Peyer's patch (tissue), 4 donors: ENCODE results near the gene DNAH2. TPM values are rescaled to one million over a fixed set of nuclear protein-coding genes. Genes with fewer than 3 reads are reported as not detected.

Experiments used
- DNase-seq, 3 donors: peaks; one replicate each; pipeline ENCODE4 v3.0.0-alpha.2; 2017 to 2019
- H3K27ac ChIP-seq, 4 donors: fragments of 200-600 bp; sonication (generic); one replicate each; pipeline ENCODE4 v1.5.1; 2016 to 2019
- H3K27me3 ChIP-seq, 2 donors: fragments of 200-600 bp; sonication (generic); one replicate each; pipeline ENCODE4 v1.5.1; 2019
- H3K36me3 ChIP-seq, 3 donors: fragments of 200-600 bp; sonication (generic); one replicate each; pipeline ENCODE4 v1.5.1; 2016 to 2019
- H3K4me1 ChIP-seq, 4 donors: fragments of 200-600 bp; sonication (generic); one replicate each; pipeline ENCODE4 v1.5.1; 2016 to 2019
- H3K4me3 ChIP-seq, 4 donors: fragments of 200-600 bp; sonication (generic); 1 replicate in 3 of 4; 2 replicates in 1 of 4; pipeline ENCODE4 v1.5.1; 2016 to 2019; ENCODE audit warnings: mild to moderate bottlenecking in 1 of 4
- H3K9me3 ChIP-seq, 4 donors: fragments of 200-600 bp; sonication (generic); one replicate each; pipeline ENCODE4 v1.5.1; 2016 to 2019; ENCODE audit warnings: mild to moderate bottlenecking in 1 of 4
- CTCF ChIP-seq, 6 experiments: fragments of 450-650 bp in 4 of 6; fragments of 200-600 bp in 2 of 6; sonication (generic) in 1 of 6; IDR thresholded peaks; one replicate each; pipeline ENCODE4 v1.5.1; 2017 to 2019; ENCODE audit warnings: antibody characterized with exemption in 6 of 6, mild to moderate bottlenecking in 3 of 6, moderate library complexity in 1 of 6
- POLR2A ChIP-seq, 2 donors: fragments of 450-650 bp; IDR thresholded peaks; one replicate each; pipeline ENCODE4 v1.5.1; 2017; ENCODE audit warnings: antibody characterized with exemption in 2 of 2, mild to moderate bottlenecking in 2 of 2, moderate library complexity in 2 of 2
- total RNA-seq, 4 donors: library from RNA; depleted of rRNA; stranded (reverse); fragments of >200 nt; gene quantifications; one replicate each; pipeline ENCODE4 v1.1.0, GENCODE V29; 2016

DNAH2 gene
- total RNA-seq, 4 donors from 2014 or later: 0.18 to 0.83 TPM; not detected in 2

DNA sequence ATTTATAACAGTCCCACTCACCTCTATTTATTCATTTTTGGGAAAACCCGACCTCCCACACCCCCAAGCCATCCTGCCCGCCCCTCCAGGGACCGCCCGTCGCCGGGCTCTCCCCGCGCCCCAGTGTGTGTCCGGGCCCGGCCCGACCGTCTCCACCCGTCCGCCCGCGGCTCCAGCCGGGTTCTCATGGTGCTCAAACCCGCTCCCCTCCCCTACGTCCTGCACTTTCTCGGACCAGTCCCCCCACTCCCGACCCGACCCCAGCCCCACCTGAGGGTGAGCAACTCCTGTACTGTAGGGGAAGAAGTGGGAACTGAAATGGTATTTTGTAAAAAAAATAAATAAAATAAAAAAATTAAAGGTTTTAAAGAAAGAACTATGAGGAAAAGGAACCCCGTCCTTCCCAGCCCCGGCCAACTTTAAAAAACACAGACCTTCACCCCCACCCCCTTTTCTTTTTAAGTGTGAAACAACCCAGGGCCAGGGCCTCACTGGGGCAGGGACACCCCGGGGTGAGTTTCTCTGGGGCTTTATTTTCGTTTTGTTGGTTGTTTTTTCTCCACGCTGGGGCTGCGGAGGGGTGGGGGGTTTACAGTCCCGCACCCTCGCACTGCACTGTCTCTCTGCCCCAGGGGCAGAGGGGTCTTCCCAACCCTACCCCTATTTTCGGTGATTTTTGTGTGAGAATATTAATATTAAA lies 136.7 kb downstream of the DNAH2 start:
- no peak for DNase-seq
- no peak for TF ChIP-seq CTCF (IDR thresholded peaks at IDR 0.05)
- no peak for TF ChIP-seq POLR2A (IDR thresholded peaks at IDR 0.05)
- no peak overlapping the region for H3K27ac ChIP-seq
- no peaks in the 10 kb centered on the region for H3K9me3 ChIP-seq
- H3K27me3 ChIP-seq: no peaks in the 10 kb centered on the region
- H3K4me3 ChIP-seq: no peak overlapping the region
- H3K36me3 ChIP-seq: peaks cover 0 to 58% (median 0%) of the 10 kb centered on the region in 3 donors
- H3K4me1 ChIP-seq: peaks cover 10 to 53% (median 20%) of the 10 kb centered on the region in 4 donors

DNA sequence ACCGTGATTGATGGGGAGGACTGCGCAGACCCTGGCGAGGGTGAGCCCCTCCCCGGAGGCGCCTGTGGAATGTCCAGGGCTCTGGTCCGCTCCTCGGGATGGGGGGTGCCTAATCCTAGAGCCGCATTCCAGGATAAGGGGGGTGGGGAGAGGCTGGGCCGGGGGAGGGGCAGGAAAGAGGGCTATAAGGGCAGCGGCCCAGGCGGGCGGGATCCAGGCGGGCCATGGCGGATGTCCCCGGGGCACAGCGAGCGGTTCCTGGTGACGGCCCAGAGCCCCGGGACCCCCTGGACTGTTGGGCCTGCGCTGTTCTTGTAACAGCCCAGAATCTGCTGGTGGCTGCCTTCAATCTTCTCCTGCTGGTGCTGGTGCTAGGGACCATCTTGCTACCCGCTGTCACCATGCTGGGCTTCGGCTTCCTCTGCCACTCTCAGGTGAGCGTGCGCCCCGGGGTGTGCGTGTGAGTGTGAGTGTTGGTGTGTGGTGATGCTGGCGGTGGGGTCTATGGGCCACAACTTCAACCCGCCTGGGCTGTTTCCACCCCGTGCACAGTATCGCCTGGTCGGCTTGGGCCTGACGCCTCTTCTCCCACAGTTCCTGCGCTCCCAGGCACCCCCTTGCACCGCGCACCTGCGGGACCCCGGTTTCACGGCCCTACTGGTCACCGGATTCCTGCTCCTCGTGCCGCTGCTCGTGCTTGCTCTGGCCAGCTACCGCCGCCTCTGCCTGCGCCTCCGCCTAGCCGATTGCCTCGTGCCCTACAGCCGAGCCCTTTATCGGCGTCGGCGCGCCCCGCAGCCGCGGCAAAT lies 137.5 kb downstream of the DNAH2 start, which contains the start of gene TMEM88:
TMEM88 (plus strand) TSS at position 216 of the 809 bp plus-strand sequence; CDS start at position 225, 9 bp downstream.
- H3K27ac ChIP-seq: peak within 1 kb of the TSS in 3 of 4 donors; percentile 88 to 94 (median 92)
- H3K9me3 ChIP-seq: no peaks in the 10 kb centered on the region
- H3K4me1 ChIP-seq: peaks cover 10 to 53% (median 20%) of the 10 kb centered on the region in 4 donors
- DNase-seq: peak in 1 of 3 donors; percentile 52
- peaks cover 0 to 50% (median 0%) of the 10 kb centered on the region in 3 donors for H3K36me3 ChIP-seq
- H3K4me3 ChIP-seq: peak within 1 kb of the TSS in 2 of 4 donors; percentile 70 to 77
- TF ChIP-seq POLR2A (IDR thresholded peaks at IDR 0.05): no peak
- TF ChIP-seq CTCF (IDR thresholded peaks at IDR 0.05): no peak
- H3K27me3 ChIP-seq: no peaks in the 10 kb centered on the region

- peaks cover 10 to 51% (median 20%) of the 10 kb centered on the region in 4 donors for H3K4me1 ChIP-seq
- peak in 2 of 3 donors; percentile 56 to 57 for DNase-seq
- H3K9me3 ChIP-seq: no peaks in the 10 kb centered on the region
- H3K27ac ChIP-seq: peak overlapping the region in 3 of 4 donors; percentile 88 to 94 (median 92)
- no peaks in the 10 kb centered on the region for H3K27me3 ChIP-seq
- peak overlapping the region in 2 of 4 donors; percentile 70 to 77 for H3K4me3 ChIP-seq
- peaks cover 0 to 44% (median 0%) of the 10 kb centered on the region in 3 donors for H3K36me3 ChIP-seq
- TF ChIP-seq POLR2A (IDR thresholded peaks at IDR 0.05) (no peak), CTCF (IDR thresholded peaks at IDR 0.05) (no peak)
Observed at GRCh38 chr17:7855660-7856010, 138.1 kb downstream of the DNAH2 start.

DNA sequence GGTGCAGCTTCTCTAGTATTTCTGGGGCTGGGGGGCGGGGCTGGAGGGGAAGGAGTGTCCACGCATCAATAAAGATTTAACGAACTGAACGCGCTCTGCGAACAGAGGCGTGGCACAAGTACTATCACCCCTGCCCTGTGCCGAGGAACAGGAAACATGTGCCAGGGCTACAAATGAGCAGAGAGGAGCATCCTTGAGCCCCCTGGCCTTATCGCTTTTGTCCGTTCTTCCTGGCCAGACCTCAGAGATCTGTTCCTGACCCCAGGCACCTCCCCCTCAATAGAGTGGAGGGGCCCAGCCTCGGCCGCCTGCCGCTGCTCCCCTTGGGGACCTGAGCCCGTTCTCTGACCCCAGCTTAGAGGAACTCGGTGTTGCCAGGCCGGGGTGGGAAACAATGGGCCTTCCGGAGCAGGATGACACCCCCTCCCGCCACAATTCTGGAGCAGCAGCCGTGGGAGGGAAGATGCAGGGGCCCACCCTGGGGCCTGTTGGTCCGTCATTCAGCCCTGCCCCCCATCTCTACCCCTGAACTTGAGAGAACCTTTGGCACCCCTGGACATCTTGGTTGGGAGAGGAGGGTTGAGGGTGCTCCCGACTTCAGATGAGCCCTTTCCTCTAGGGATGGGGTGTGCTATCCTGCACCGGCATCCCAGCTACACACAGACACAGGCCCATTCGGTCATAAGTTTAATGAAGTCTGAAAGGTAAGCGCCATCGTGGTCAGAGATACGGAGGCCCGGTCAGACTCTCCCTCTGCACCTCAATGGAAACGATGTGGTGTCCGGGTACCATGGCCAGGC lies 138.7 kb downstream of the DNAH2 start:
- H3K4me3 ChIP-seq: peak overlapping the region; percentile 59 to 77 (median 70)
- DNase-seq: peak; percentile 31 to 72 (median 71)
- H3K36me3 ChIP-seq: peaks cover 0 to 38% (median 0%) of the 10 kb centered on the region in 3 donors
- TF ChIP-seq POLR2A (IDR thresholded peaks at IDR 0.05) (no peak), CTCF (IDR thresholded peaks at IDR 0.05) (no peak)
- H3K27me3 ChIP-seq: no peaks in the 10 kb centered on the region
- H3K27ac ChIP-seq: peak overlapping the region; percentile 87 to 94 (median 90)
- H3K4me1 ChIP-seq: peaks cover 8 to 45% (median 19%) of the 10 kb centered on the region in 4 donors
- no peaks in the 10 kb centered on the region for H3K9me3 ChIP-seq
